ENCODE measurements around the gene ROPN1B. TPM values are rescaled to one million over a fixed set of nuclear protein-coding genes. Genes with fewer than 3 reads are reported as not detected.
"Not testable (repeated sequence)": the region's sequence is repeated elsewhere in the genome, so short reads cannot be mapped to it uniquely, and the experiment has no call there.

ROPN1B gene
- total RNA-seq, 1 experiment from 2014 or later: 0.92 TPM

- BruUV-seq (replicated peaks); intact Hi-C loops (cut with micrococcal nuclease; ENCODE audit: unreplicated experiment); H3K9me3 Mint-ChIP-seq (ENCODE audit: low read depth, unreplicated experiment); H3K36me3 Mint-ChIP-seq (ENCODE audit: insufficient read depth, unreplicated experiment); CTCF ChIA-PET: not testable (repeated sequence)
- Mint-ChIP-seq H3K27me3 (ENCODE audit: unreplicated experiment) (peaks cover 27% of the 10 kb centered on the region), H3K27ac (ENCODE audit: unreplicated experiment) (peak overlapping the region; percentile 7), H3K4me1 (ENCODE audit: low read depth, unreplicated experiment) (peaks cover 26% of the 10 kb centered on the region), H3K4me3 (ENCODE audit: low read depth, unreplicated experiment) (peak overlapping the region; percentile 57)
- DNase-seq: peak; percentile 60
- peak; percentile 54 for TF ChIP-seq CTCF (IDR thresholded peaks at IDR 0.05; ENCODE audit: unreplicated experiment)
Observed at GRCh38 chr3:125936210-125936815, 32.7 kb upstream of the ROPN1B start.

- H3K27ac Mint-ChIP-seq (ENCODE audit: unreplicated experiment); intact Hi-C loops (cut with micrococcal nuclease; ENCODE audit: unreplicated experiment): not testable (repeated sequence)
- H3K4me3 Mint-ChIP-seq (ENCODE audit: low read depth, unreplicated experiment): peak overlapping the region; percentile 57
Observed at GRCh38 chr3:125936891-125937290, 32.1 kb upstream of the ROPN1B start.

GRCh38 chr3:125947806-125948205 is 21.2 kb upstream of the ROPN1B start:
- CTCF ChIA-PET; H3K4me1 Mint-ChIP-seq (ENCODE audit: low read depth, unreplicated experiment); DNase-seq; BruUV-seq (replicated peaks); H3K27ac Mint-ChIP-seq (ENCODE audit: unreplicated experiment); H3K9me3 Mint-ChIP-seq (ENCODE audit: low read depth, unreplicated experiment); H3K36me3 Mint-ChIP-seq (ENCODE audit: insufficient read depth, unreplicated experiment); intact Hi-C loops (cut with micrococcal nuclease; ENCODE audit: unreplicated experiment); H3K4me3 Mint-ChIP-seq (ENCODE audit: low read depth, unreplicated experiment): not testable (repeated sequence)
- peaks cover 89% of the 10 kb centered on the region for H3K27me3 Mint-ChIP-seq (ENCODE audit: unreplicated experiment)

More at GRCh38 chr3:125936891-125937290, 32.1 kb upstream of the ROPN1B start:
- Mint-ChIP-seq H3K4me1 (ENCODE audit: low read depth, unreplicated experiment) (peaks cover 26% of the 10 kb centered on the region), H3K27me3 (ENCODE audit: unreplicated experiment) (peaks cover 27% of the 10 kb centered on the region)
- H3K9me3 Mint-ChIP-seq (ENCODE audit: low read depth, unreplicated experiment); BruUV-seq (replicated peaks); H3K36me3 Mint-ChIP-seq (ENCODE audit: insufficient read depth, unreplicated experiment); CTCF ChIA-PET: not testable (repeated sequence)
- DNase-seq: peak; percentile 51

GRCh38 chr3:125948901-125949300 is 20.1 kb upstream of the ROPN1B start:
- BruUV-seq (replicated peaks); H3K36me3 Mint-ChIP-seq (ENCODE audit: insufficient read depth, unreplicated experiment); DNase-seq; H3K9me3 Mint-ChIP-seq (ENCODE audit: low read depth, unreplicated experiment); H3K4me3 Mint-ChIP-seq (ENCODE audit: low read depth, unreplicated experiment); H3K27ac Mint-ChIP-seq (ENCODE audit: unreplicated experiment); intact Hi-C loops (cut with micrococcal nuclease; ENCODE audit: unreplicated experiment); H3K4me1 Mint-ChIP-seq (ENCODE audit: low read depth, unreplicated experiment); CTCF ChIA-PET: not testable (repeated sequence)
- peaks cover 92% of the 10 kb centered on the region for H3K27me3 Mint-ChIP-seq (ENCODE audit: unreplicated experiment)

- peaks cover 92% of the 10 kb centered on the region for H3K27me3 Mint-ChIP-seq (ENCODE audit: unreplicated experiment)
- H3K4me1 Mint-ChIP-seq (ENCODE audit: low read depth, unreplicated experiment); H3K36me3 Mint-ChIP-seq (ENCODE audit: insufficient read depth, unreplicated experiment); H3K27ac Mint-ChIP-seq (ENCODE audit: unreplicated experiment); CTCF ChIA-PET; H3K4me3 Mint-ChIP-seq (ENCODE audit: low read depth, unreplicated experiment); H3K9me3 Mint-ChIP-seq (ENCODE audit: low read depth, unreplicated experiment); DNase-seq; BruUV-seq (replicated peaks); intact Hi-C loops (cut with micrococcal nuclease; ENCODE audit: unreplicated experiment): not testable (repeated sequence)
Observed at GRCh38 chr3:125951176-125951575, 17.8 kb upstream of the ROPN1B start.

GRCh38 chr3:125957020-125957419 is 12.0 kb upstream of the ROPN1B start:
- intact Hi-C loops (cut with micrococcal nuclease; ENCODE audit: unreplicated experiment); DNase-seq; H3K4me1 Mint-ChIP-seq (ENCODE audit: low read depth, unreplicated experiment); CTCF ChIA-PET; H3K27ac Mint-ChIP-seq (ENCODE audit: unreplicated experiment); H3K4me3 Mint-ChIP-seq (ENCODE audit: low read depth, unreplicated experiment); H3K36me3 Mint-ChIP-seq (ENCODE audit: insufficient read depth, unreplicated experiment); H3K9me3 Mint-ChIP-seq (ENCODE audit: low read depth, unreplicated experiment); BruUV-seq (replicated peaks): not testable (repeated sequence)
- peaks cover 73% of the 10 kb centered on the region for H3K27me3 Mint-ChIP-seq (ENCODE audit: unreplicated experiment)

All from Calu3 (cell line).